Measurements from ENCODE around the gene PRIMA1. TPM values are rescaled to one million over a fixed set of nuclear protein-coding genes. Genes with fewer than 3 reads are reported as not detected.

The PRIMA1 gene
- total RNA-seq, 1 experiment from 2014 or later: 2.3 TPM

DNA sequence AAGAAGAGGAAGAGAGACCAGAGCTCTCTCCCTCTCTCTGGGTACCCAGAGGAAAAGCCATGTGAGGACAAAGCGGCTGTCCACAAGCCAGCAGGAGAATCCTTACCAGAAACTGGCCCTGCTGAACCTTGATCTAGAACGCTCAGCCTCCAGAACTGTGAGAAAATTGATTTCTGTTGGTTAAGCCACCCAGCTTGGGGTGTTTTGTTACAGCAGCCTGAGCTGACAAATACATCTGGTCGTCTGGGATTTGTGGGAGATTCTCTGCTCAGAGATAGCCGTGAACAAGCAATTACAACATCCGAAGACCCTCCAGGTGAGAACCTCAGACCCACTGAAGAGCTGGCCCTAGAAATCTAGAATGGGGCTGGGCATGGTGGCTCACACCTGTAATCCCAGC is 6.5 kb upstream of the PRIMA1 start:
- Mint-ChIP-seq H3K27me3 (ENCODE audit: low read depth) (peaks cover 36% of the 10 kb centered on the region), H3K4me1 (peaks cover 5% of the 10 kb centered on the region in 2 experiments; a peak in 3 of 4 replicates), H3K27ac (no peak overlapping the region), H3K9me3 (peaks cover 0 to 10% of the 10 kb centered on the region in 2 experiments; a peak in 4 of 5 replicates), H3K4me3 (no peak overlapping the region), H3K36me3 (ENCODE audit: insufficient read depth in 1 of 3, low read depth in 3 of 3) (no peaks in the 10 kb centered on the region; a peak in 1 of 7 replicates)
- Histone ChIP-seq H3K14ac (ENCODE audit: insufficient read depth, low read length) (no peak overlapping the region), H3K79me2 (ENCODE audit: insufficient read depth, low read length) (no peaks in the 10 kb centered on the region), H3K18ac (ENCODE audit: insufficient read length, low read depth, low read length) (no peak overlapping the region), H3K4ac (ENCODE audit: low read depth, low read length) (no peak overlapping the region), H3K4me2 (ENCODE audit: insufficient read depth, insufficient read length, low read length) (no peak overlapping the region), H3K4me1 (ENCODE audit: insufficient read depth, low read length) (no peaks in the 10 kb centered on the region), H2AFZ (ENCODE audit: low read length) (no peak overlapping the region), H4K8ac (replicated peaks; ENCODE audit: insufficient read length, low read depth, low read length) (no peak overlapping the region), H3K79me1 (ENCODE audit: insufficient read depth, low read depth, low read length, poor library complexity, severe bottlenecking) (no peaks in the 10 kb centered on the region), H3K23ac (ENCODE audit: insufficient read length, low read depth, low read length) (no peak overlapping the region), H2AK5ac (ENCODE audit: insufficient read length, low read length) (no peak overlapping the region), H4K91ac (ENCODE audit: insufficient read length, low read depth, low read length) (no peak overlapping the region), H2BK20ac (ENCODE audit: low read depth, low read length, poor library complexity, severe bottlenecking) (no peak overlapping the region), H3K9ac (ENCODE audit: extremely low read depth, insufficient read length, low read length) (no peak overlapping the region), H3K23me2 (ENCODE audit: insufficient read length, low read depth, low read length, poor library complexity, severe bottlenecking) (no peaks in the 10 kb centered on the region), H3K9me3 (ENCODE audit: control insufficient read depth, low read depth, low read length) (no peaks in the 10 kb centered on the region), H3K56ac (ENCODE audit: insufficient read length, low read depth, low read length) (no peak overlapping the region), H2BK12ac (ENCODE audit: insufficient read length, low read depth, low read length) (no peak overlapping the region), H4K5ac (ENCODE audit: insufficient read length, low read depth, low read length) (no peak overlapping the region), H3K27ac (ENCODE audit: insufficient read length, low read depth, low read length) (no peak overlapping the region), H3T11ph (ENCODE audit: low read length) (no peak overlapping the region), H4K20me1 (ENCODE audit: control insufficient read depth, insufficient read depth, insufficient read length) (no peaks in the 10 kb centered on the region), H2BK120ac (ENCODE audit: low read depth, low read length, poor library complexity, severe bottlenecking) (no peak overlapping the region), H2BK5ac (ENCODE audit: insufficient read length, low read length) (no peak overlapping the region), H3K27me3 (ENCODE audit: insufficient read depth, low read length) (no peaks in the 10 kb centered on the region), H2BK15ac (ENCODE audit: low read depth, low read length) (no peak overlapping the region)
- no CpG with 5 or more reads among the region's 5 CpGs for WGBS (ENCODE audit: extremely low coverage, insufficient read length, low lambda C conversion rate)
- TF ChIP-seq, protein P1, sequence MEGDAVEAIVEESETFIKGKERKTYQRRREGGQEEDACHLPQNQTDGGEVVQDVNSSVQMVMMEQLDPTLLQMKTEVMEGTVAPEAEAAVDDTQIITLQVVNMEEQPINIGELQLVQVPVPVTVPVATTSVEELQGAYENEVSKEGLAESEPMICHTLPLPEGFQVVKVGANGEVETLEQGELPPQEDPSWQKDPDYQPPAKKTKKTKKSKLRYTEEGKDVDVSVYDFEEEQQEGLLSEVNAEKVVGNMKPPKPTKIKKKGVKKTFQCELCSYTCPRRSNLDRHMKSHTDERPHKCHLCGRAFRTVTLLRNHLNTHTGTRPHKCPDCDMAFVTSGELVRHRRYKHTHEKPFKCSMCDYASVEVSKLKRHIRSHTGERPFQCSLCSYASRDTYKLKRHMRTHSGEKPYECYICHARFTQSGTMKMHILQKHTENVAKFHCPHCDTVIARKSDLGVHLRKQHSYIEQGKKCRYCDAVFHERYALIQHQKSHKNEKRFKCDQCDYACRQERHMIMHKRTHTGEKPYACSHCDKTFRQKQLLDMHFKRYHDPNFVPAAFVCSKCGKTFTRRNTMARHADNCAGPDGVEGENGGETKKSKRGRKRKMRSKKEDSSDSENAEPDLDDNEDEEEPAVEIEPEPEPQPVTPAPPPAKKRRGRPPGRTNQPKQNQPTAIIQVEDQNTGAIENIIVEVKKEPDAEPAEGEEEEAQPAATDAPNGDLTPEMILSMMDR (conservative IDR thresholded peaks at IDR 0.05): no peak
- DNase-seq: no peak

Data from H9 (cell line).